ENCODE data around the gene BLM. TPM values are rescaled to one million over a fixed set of nuclear protein-coding genes. Genes with fewer than 3 reads are reported as not detected.

BLM gene
- total RNA-seq = 0.44 and 17.0 TPM in 2 replicates

DNA sequence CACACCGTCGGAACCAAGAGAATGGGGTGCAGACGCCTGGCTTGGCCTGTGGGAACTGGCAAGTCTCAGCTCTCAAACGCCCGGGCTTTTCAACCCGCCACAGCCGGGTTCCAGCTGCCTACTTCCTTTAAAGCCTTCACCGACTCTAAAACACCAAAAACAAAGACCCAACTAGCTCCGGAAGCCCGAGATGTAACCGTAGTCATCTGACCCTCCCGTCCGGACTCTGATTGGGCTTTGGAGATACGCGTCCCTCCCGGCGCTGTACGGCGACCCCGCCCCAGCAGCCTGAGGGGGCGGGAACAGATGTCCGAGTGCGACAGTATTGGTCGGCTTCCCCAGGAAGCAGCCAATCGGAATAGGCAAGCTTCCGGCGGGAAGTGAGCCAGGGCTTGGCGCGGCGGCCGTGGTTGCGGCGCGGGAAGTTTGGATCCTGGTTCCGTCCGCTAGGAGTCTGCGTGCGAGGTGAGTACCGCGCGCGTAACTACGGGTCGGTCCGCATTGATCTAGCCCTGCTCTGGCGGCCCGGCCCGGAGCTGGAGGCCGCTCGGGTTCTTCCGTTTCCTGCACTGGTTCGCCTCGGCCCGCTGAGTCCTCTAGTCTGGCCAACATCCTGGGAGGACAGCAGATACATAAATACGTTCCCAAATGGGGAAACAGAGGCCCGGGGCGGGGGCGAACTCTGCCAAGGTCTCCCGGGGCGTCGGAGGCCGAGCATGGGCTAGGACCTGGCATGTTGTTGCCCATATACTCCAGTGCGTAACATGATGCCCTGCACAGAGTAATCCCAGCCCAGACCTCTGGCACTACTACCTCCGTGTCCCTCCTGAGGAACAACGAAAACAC lies at the start of gene BLM:
Gene BLM (plus strand): TSS at position 371 of the 846 bp plus-strand sequence. CDS start 30,047 bp downstream, outside the sequence.

Small RNAs within 50 kb of the gene (small RNA-seq; reads per million reads assigned to genes)
- gene RF00093 (ENCODE audit: low replicate concordance) (not detected), gene RN7SL363P (ENCODE audit: low replicate concordance) (not detected)

Other genes starting within 250 kb of the BLM start
- gene CRTC3, start 187.4 kb upstream of the BLM start, total RNA-seq = 15.3 and 18.5 TPM in 2 replicates
- gene FURIN, start 151.2 kb downstream of the BLM start, total RNA-seq = 72.0 and 142 TPM in 2 replicates
- 8.3 and 8.8 TPM in 2 replicates for gene FES, start 167.2 kb downstream of the BLM start, total RNA-seq
- 13.8 and 20.8 TPM in 2 replicates for gene MAN2A2, start 186.0 kb downstream of the BLM start, total RNA-seq
- 9.7 and 11.8 TPM in 2 replicates for gene HDDC3, start 215.2 kb downstream of the BLM start, total RNA-seq
- gene UNC45A, start 217.9 kb downstream of the BLM start, total RNA-seq = 64.3 and 74.7 TPM in 2 replicates
- gene RCCD1, start 237.5 kb downstream of the BLM start, total RNA-seq = 5.9 and 16.0 TPM in 2 replicates

All from placental pericyte (primary cell).